Mesenchymal stem cell (in vitro differentiated cells and primary cell): ENCODE results near the gene ELMO1.

ENCODE experiments used
- DNase-seq: peaks from one replicate; pipeline ENCODE4 v3.0.0-alpha.2; 2013
- H2AFZ ChIP-seq: one replicate; pipeline ENCODE4 v1.6.1; 2013; ENCODE audit warnings: low read depth, mild to moderate bottlenecking, control low read depth, inconsistent platforms, low read length, moderate library complexity
- H2AK5ac ChIP-seq: 2 replicates; pipeline ENCODE4 v1.6.1; 2013; ENCODE audit warnings: low read length, moderate library complexity, mild to moderate bottlenecking, inconsistent platforms; ENCODE audit not compliant: severe bottlenecking
- H2BK120ac ChIP-seq: one replicate; pipeline ENCODE4 v1.6.1; 2013; ENCODE audit warnings: low read depth, mild to moderate bottlenecking, inconsistent platforms, low read length, moderate library complexity
- H2BK12ac ChIP-seq, 2 experiments: one replicate each; pipeline ENCODE4 v1.6.1; 2013; ENCODE audit warnings: inconsistent platforms in 2 of 2, low read length in 2 of 2, mild to moderate bottlenecking in 2 of 2, moderate library complexity in 2 of 2, control low read depth in 1 of 2
- H2BK15ac ChIP-seq: one replicate; pipeline ENCODE4 v1.6.1; 2013; ENCODE audit warnings: mild to moderate bottlenecking, low read depth, inconsistent platforms; ENCODE audit not compliant: poor library complexity, severe bottlenecking
- H2BK5ac ChIP-seq: 2 replicates; pipeline ENCODE4 v1.6.1; 2013; ENCODE audit warnings: low read depth, mild to moderate bottlenecking, low read length, control low read depth, inconsistent platforms; ENCODE audit not compliant: poor library complexity, severe bottlenecking
- H3K14ac ChIP-seq, 2 experiments: one replicate each; pipeline ENCODE4 v1.6.1; 2013; ENCODE audit warnings: inconsistent platforms in 2 of 2, low read length in 2 of 2, control low read depth in 1 of 2, mild to moderate bottlenecking in 1 of 2, moderate library complexity in 1 of 2
- H3K18ac ChIP-seq, 2 experiments: one replicate each; pipeline ENCODE4 v1.6.1; 2013; ENCODE audit warnings: inconsistent platforms in 2 of 2, low read length in 2 of 2, control low read depth in 1 of 2, low read depth in 1 of 2, mild to moderate bottlenecking in 1 of 2
- H3K23ac ChIP-seq, 2 experiments: one replicate each; pipeline ENCODE4 v1.6.1; 2013; ENCODE audit warnings: inconsistent platforms in 2 of 2, low read length in 2 of 2, mild to moderate bottlenecking in 2 of 2, moderate library complexity in 2 of 2, control low read depth in 1 of 2
- H3K27ac ChIP-seq: 2 replicates; pipeline ENCODE4 v1.5.1; 2013; ENCODE audit warnings: mild to moderate bottlenecking, moderate library complexity, low read length, control low read depth, inconsistent platforms; ENCODE audit not compliant: poor library complexity, severe bottlenecking
- H3K27me3 ChIP-seq, 2 experiments: 2 replicates each; pipeline versions ENCODE4 v1.6.1 to v1.7.0; 2013; ENCODE audit warnings: low read length in 2 of 2, mild to moderate bottlenecking in 2 of 2, moderate library complexity in 2 of 2, control low read depth in 1 of 2, inconsistent platforms in 1 of 2; ENCODE audit not compliant: control insufficient read depth in 1 of 2, insufficient read depth in 1 of 2
- H3K36me3 ChIP-seq, 2 experiments: 2 replicates each; pipeline versions ENCODE4 v1.6.1 to v1.7.0; 2013; ENCODE audit warnings: low read length in 2 of 2, control low read depth in 1 of 2, inconsistent platforms in 1 of 2, low read depth in 1 of 2, mild to moderate bottlenecking in 1 of 2; ENCODE audit not compliant: insufficient read depth in 2 of 2, control insufficient read depth in 1 of 2
- H3K4ac ChIP-seq, 2 experiments: one replicate each; pipeline ENCODE4 v1.6.1; 2013; ENCODE audit warnings: inconsistent platforms in 2 of 2, low read length in 2 of 2, mild to moderate bottlenecking in 2 of 2, moderate library complexity in 2 of 2, control low read depth in 1 of 2, low read depth in 1 of 2
- H3K4me1 ChIP-seq: 2 replicates; pipeline ENCODE4 v1.6.1; 2013; ENCODE audit warnings: low read depth, low read length, control low read depth; ENCODE audit not compliant: control insufficient read depth, insufficient read depth
- H3K4me2 ChIP-seq: 2 replicates; pipeline ENCODE4 v1.6.1; 2013; ENCODE audit warnings: low read length, mild to moderate bottlenecking, inconsistent platforms; ENCODE audit not compliant: poor library complexity, severe bottlenecking
- H3K4me3 ChIP-seq, 2 experiments: 2 replicates each; pipeline versions ENCODE4 v1.5.1 to v1.7.0; 2013; ENCODE audit warnings: low read length in 2 of 2, mild to moderate bottlenecking in 2 of 2, control low read depth in 1 of 2, low read depth in 1 of 2; ENCODE audit not compliant: insufficient read depth in 1 of 2
- H3K79me1 ChIP-seq: replicated peaks from 2 replicates; pipeline ENCODE4 v1.6.1; 2013; ENCODE audit warnings: mild to moderate bottlenecking, control low read depth, low read length, inconsistent platforms; ENCODE audit not compliant: poor library complexity, severe bottlenecking
- H3K9ac ChIP-seq: 2 replicates; pipeline ENCODE4 v1.7.0; 2013; ENCODE audit warnings: mild to moderate bottlenecking, low read length, moderate library complexity
- H3K9me3 ChIP-seq: 2 replicates; pipeline ENCODE4 v1.7.0; 2013; ENCODE audit warnings: mild to moderate bottlenecking, low read length; ENCODE audit not compliant: control insufficient read depth
- H4K8ac ChIP-seq: one replicate; pipeline ENCODE4 v1.6.1; 2013; ENCODE audit warnings: inconsistent platforms, mild to moderate bottlenecking, low read length, moderate library complexity
- H4K91ac ChIP-seq: one replicate; pipeline ENCODE4 v1.6.1; 2013; ENCODE audit warnings: mild to moderate bottlenecking, low read length, inconsistent platforms
- WGBS: methylation state at CpG from one replicate; pipeline ENCODE4 v1.1.7; 2013; ENCODE audit warnings: mixed read lengths; 5-methylcytosine and 5-hydroxymethylcytosine counted together

The ELMO1 gene

GRCh38 chr7:37349979-37350590, 98.6 kb downstream of the ELMO1 start:
- Histone ChIP-seq H3K23ac (no peak overlapping the region), H3K14ac (no peak overlapping the region), H2BK120ac (no peak overlapping the region), H3K27ac (no peak overlapping the region), H2BK15ac (no peak overlapping the region), H3K4me3 (no peak overlapping the region), H2BK12ac (no peak overlapping the region), H3K4me1 (no peaks in the 10 kb centered on the region), H3K79me1 (no peaks in the 10 kb centered on the region), H4K8ac (no peak overlapping the region), H3K9ac (no peak overlapping the region), H2BK5ac (no peak overlapping the region), H2AFZ (no peak overlapping the region), H3K36me3 (no peaks in the 10 kb centered on the region), H3K9me3 (no peaks in the 10 kb centered on the region), H4K91ac (no peak overlapping the region), H2AK5ac (no peak overlapping the region), H3K4me2 (no peak overlapping the region), H3K18ac (no peak overlapping the region), H3K27me3 (no peaks in the 10 kb centered on the region), H3K4ac (no peak overlapping the region)
- no peak for DNase-seq
- WGBS, result 85% methylated on average over 6 of the region's 8 CpGs

DNA sequence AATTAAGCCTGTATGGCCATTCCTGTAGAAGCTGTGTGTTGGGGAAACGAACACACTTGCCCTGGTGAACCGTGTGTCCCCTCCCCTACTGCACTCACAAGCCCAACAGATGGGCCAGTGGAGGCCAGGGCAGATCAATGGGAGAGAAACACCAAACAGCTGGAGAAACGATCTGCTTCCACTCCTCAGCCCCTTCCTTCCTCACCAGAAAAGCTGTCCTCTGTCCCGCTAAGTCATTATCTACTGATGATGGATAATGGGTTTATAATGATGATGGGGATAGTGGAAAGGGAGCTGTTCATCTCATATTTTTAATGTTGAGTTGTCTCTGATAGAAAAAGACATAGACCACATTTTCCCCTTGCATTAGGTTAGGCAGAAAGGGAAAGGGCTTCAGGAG, 99.7 kb downstream of the ELMO1 start:
- Histone ChIP-seq H3K18ac (no peak overlapping the region), H2BK5ac (no peak overlapping the region), H3K27me3 (no peaks in the 10 kb centered on the region), H3K14ac (no peak overlapping the region), H2BK15ac (no peak overlapping the region), H2AK5ac (no peak overlapping the region), H3K4me1 (no peaks in the 10 kb centered on the region), H3K27ac (no peak overlapping the region), H3K79me1 (no peaks in the 10 kb centered on the region), H4K8ac (no peak overlapping the region), H3K9ac (no peak overlapping the region), H3K23ac (no peak overlapping the region), H3K4me3 (no peak overlapping the region), H3K36me3 (no peaks in the 10 kb centered on the region), H2BK12ac (no peak overlapping the region), H4K91ac (no peak overlapping the region), H3K4me2 (no peak overlapping the region), H3K4ac (no peak overlapping the region), H3K9me3 (no peaks in the 10 kb centered on the region), H2BK120ac (no peak overlapping the region), H2AFZ (no peak overlapping the region)
- DNase-seq, result no peak
- 74% methylated on average over 3 of the region's 4 CpGs for WGBS

- Histone ChIP-seq H3K23ac (no peak overlapping the region), H3K27me3 (no peaks in the 10 kb centered on the region), H3K4me2 (no peak overlapping the region), H2BK15ac (no peak overlapping the region), H3K4me3 (no peak overlapping the region), H4K8ac (no peak overlapping the region), H3K27ac (no peak overlapping the region), H3K79me1 (no peaks in the 10 kb centered on the region), H2BK120ac (no peak overlapping the region), H3K9ac (no peak overlapping the region), H2BK12ac (no peak overlapping the region), H4K91ac (no peak overlapping the region), H2AK5ac (no peak overlapping the region), H3K4me1 (no peaks in the 10 kb centered on the region), H3K4ac (no peak overlapping the region), H3K9me3 (no peaks in the 10 kb centered on the region), H3K36me3 (no peaks in the 10 kb centered on the region), H3K14ac (no peak overlapping the region), H2AFZ (no peak overlapping the region), H2BK5ac (no peak overlapping the region), H3K18ac (no peak overlapping the region)
- 80% methylated on average over 3 of the region's 3 CpGs for WGBS
- no peak for DNase-seq
Observed at GRCh38 chr7:37346761-37347160, 101.9 kb downstream of the ELMO1 start.

DNA sequence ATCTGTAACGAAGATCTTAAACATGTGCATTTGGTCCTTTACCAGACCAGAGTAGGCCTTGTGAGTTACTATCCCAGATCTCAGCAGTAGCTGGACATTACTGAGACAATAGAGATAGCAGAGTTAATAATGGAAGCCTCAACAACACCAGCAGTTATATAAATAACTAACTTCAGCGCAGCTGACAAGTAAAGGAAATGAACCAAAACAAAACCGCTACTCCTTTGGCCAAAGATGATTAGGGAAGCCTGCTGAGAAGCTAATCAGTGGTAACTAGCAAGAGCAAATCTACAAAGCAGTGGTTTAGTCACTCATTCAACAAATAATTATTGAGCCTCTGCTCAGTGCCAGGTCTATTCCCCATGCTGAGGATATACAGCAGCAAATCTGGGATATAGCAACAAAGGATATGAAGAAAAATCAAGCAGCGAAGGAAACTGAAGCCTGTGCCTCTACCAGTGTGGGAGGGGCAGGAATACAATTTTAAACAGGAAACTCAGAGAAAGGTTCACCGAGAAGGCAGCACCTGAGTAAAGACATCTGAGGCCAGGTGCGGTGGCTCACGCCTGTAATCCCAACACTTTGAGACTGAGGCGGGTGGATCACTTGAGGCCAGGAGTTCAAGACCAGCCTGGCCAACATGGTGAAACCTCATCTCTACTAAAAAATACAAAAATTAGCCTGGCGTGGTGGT, 103.6 kb downstream of the ELMO1 start:
- no peak overlapping the region for H3K18ac ChIP-seq
- no peak overlapping the region for H2BK5ac ChIP-seq
- H3K9ac ChIP-seq, result no peak overlapping the region
- no peak overlapping the region for H3K4ac ChIP-seq
- H4K91ac ChIP-seq, result no peak overlapping the region
- no peaks in the 10 kb centered on the region for H3K9me3 ChIP-seq
- no peak overlapping the region for H2AFZ ChIP-seq
- WGBS, result 79% methylated on average over 9 of the region's 9 CpGs
- no peak overlapping the region for H2BK120ac ChIP-seq
- H3K4me3 ChIP-seq, result no peak overlapping the region
- no peaks in the 10 kb centered on the region for H3K27me3 ChIP-seq
- no peaks in the 10 kb centered on the region for H3K79me1 ChIP-seq
- H4K8ac ChIP-seq, result no peak overlapping the region
- no peak overlapping the region for H3K27ac ChIP-seq
- no peaks in the 10 kb centered on the region for H3K36me3 ChIP-seq
- H2BK12ac ChIP-seq, result no peak overlapping the region
- H3K4me2 ChIP-seq, result no peak overlapping the region
- no peak overlapping the region for H2AK5ac ChIP-seq
- no peak overlapping the region for H3K23ac ChIP-seq
- DNase-seq, result no peak
- no peak overlapping the region for H2BK15ac ChIP-seq
- H3K4me1 ChIP-seq, result no peaks in the 10 kb centered on the region
- H3K14ac ChIP-seq, result no peak overlapping the region
